Thymus (tissue), 11 donors: ENCODE data around the gene RPRD1B. TPM values are rescaled to one million over a fixed set of nuclear protein-coding genes. Genes with fewer than 3 reads are reported as not detected.

Experiments used
- DNase-seq, 9 donors: peaks; one replicate each; pipeline ENCODE4 v3.0.0-alpha.2; 2013; ENCODE audit warnings: low spot score in 9 of 9, low read depth in 6 of 9, missing footprints in 1 of 9
- H3K27ac ChIP-seq, 2 donors: one replicate each; pipeline ENCODE4 v1.5.1; 2013; ENCODE audit warnings: control low read depth in 1 of 2, low read depth in 1 of 2, low read length in 1 of 2, mild to moderate bottlenecking in 1 of 2, moderate library complexity in 1 of 2
- H3K27me3 ChIP-seq, 2 donors: one replicate each; pipeline ENCODE4 v1.5.1; 2013; ENCODE audit warnings: low read length in 1 of 2; ENCODE audit not compliant: control insufficient read depth in 2 of 2, insufficient read depth in 1 of 2
- H3K36me3 ChIP-seq, 2 donors: one replicate each; pipeline ENCODE4 v1.5.1; 2013; ENCODE audit warnings: low read length in 1 of 2, mild to moderate bottlenecking in 1 of 2, moderate library complexity in 1 of 2; ENCODE audit not compliant: control insufficient read depth in 2 of 2, insufficient read depth in 2 of 2
- H3K4me1 ChIP-seq, 2 donors: one replicate each; pipeline ENCODE4 v1.5.1; 2013; ENCODE audit warnings: low read length in 2 of 2; ENCODE audit not compliant: control insufficient read depth in 2 of 2, insufficient read depth in 2 of 2
- H3K4me3 ChIP-seq, 2 donors: one replicate each; pipeline ENCODE4 v1.5.1; 2013; ENCODE audit warnings: low read length in 2 of 2, control low read depth in 1 of 2, mild to moderate bottlenecking in 1 of 2
- H3K9me3 ChIP-seq, 2 donors: one replicate each; pipeline ENCODE4 v1.5.1; 2013; ENCODE audit warnings: low read length in 1 of 2, mild to moderate bottlenecking in 1 of 2; ENCODE audit not compliant: control insufficient read depth in 2 of 2, insufficient read depth in 1 of 2
- WGBS: extraction: QIAGEN DNeasy Blood & Tissue Kit; methylation state at CpG from one replicate; pipeline ENCODE4 v1.1.7; 2013; 5-methylcytosine and 5-hydroxymethylcytosine counted together
- polyA plus RNA-seq: library from polyadenylated mRNA; stranded (reverse); fragments of 200-250 nt; gene quantifications from one replicate; pipeline ENCODE4 v1.2.3, GENCODE V29; 2013
- total RNA-seq: library from RNA; stranded (reverse); fragments of 120-200 nt; gene quantifications from one replicate; pipeline ENCODE4 v1.2.4, GENCODE V29; 2013
- donor health status: healthy.

RPRD1B gene
- total and polyA plus RNA-seq, 2 donors: 14.5 to 17.6 TPM

GRCh38 chr20:37999526-38000263 lies 33.9 kb upstream of the RPRD1B start:
- DNase-seq: no peak
- Histone ChIP-seq H3K36me3 (peaks cover 68 to 76% of the 10 kb centered on the region in 2 donors), H3K9me3 (no peaks in the 10 kb centered on the region), H3K4me1 (no peaks in the 10 kb centered on the region), H3K4me3 (no peak overlapping the region), H3K27ac (no peak overlapping the region), H3K27me3 (no peaks in the 10 kb centered on the region)
- 96% methylated on average over 15 of the region's 15 CpGs for WGBS

GRCh38 chr20:38000293-38000692 lies 33.3 kb upstream of the RPRD1B start:
- H3K36me3 ChIP-seq: peaks cover 66 to 74% of the 10 kb centered on the region in 2 donors
- H3K4me1 ChIP-seq: no peaks in the 10 kb centered on the region
- no peaks in the 10 kb centered on the region for H3K27me3 ChIP-seq
- DNase-seq: no peak
- no peak overlapping the region for H3K27ac ChIP-seq
- no peaks in the 10 kb centered on the region for H3K9me3 ChIP-seq
- H3K4me3 ChIP-seq: no peak overlapping the region
- 98% methylated on average over 13 of the region's 13 CpGs for WGBS

- Histone ChIP-seq H3K27me3 (no peaks in the 10 kb centered on the region), H3K4me3 (no peak overlapping the region), H3K27ac (no peak overlapping the region), H3K4me1 (no peaks in the 10 kb centered on the region), H3K36me3 (peaks cover 59 to 64% of the 10 kb centered on the region in 2 donors), H3K9me3 (no peaks in the 10 kb centered on the region)
- no peak for DNase-seq
- WGBS: 98% methylated on average over 6 of the region's 6 CpGs
These were observed 32.2 kb upstream of the RPRD1B start for GRCh38 chr20:38001173-38001875.

- Histone ChIP-seq H3K4me1 (no peaks in the 10 kb centered on the region), H3K4me3 (no peak overlapping the region), H3K9me3 (no peaks in the 10 kb centered on the region), H3K27ac (no peak overlapping the region), H3K36me3 (peaks cover 54 to 61% of the 10 kb centered on the region in 2 donors), H3K27me3 (no peaks in the 10 kb centered on the region)
- no peak for DNase-seq
- WGBS: 97% methylated on average over 4 of the region's 4 CpGs
These were observed 31.6 kb upstream of the RPRD1B start for GRCh38 chr20:38001981-38002380.

GRCh38 chr20:38002422-38002821 lies 31.1 kb upstream of the RPRD1B start:
- WGBS: 98% methylated on average over 8 of the region's 8 CpGs
- DNase-seq: no peak
- Histone ChIP-seq H3K36me3 (peaks cover 53 to 60% of the 10 kb centered on the region in 2 donors), H3K27me3 (no peaks in the 10 kb centered on the region), H3K4me1 (no peaks in the 10 kb centered on the region), H3K27ac (no peak overlapping the region), H3K4me3 (no peak overlapping the region), H3K9me3 (no peaks in the 10 kb centered on the region)

- Histone ChIP-seq H3K9me3 (no peaks in the 10 kb centered on the region), H3K36me3 (peaks cover 44 to 57% of the 10 kb centered on the region in 2 donors), H3K27me3 (no peaks in the 10 kb centered on the region), H3K4me3 (no peak overlapping the region), H3K27ac (no peak overlapping the region), H3K4me1 (no peaks in the 10 kb centered on the region)
- WGBS: 95% methylated on average over 1 of the region's 1 CpG
- no peak for DNase-seq
These were observed 29.1 kb upstream of the RPRD1B start for GRCh38 chr20:38004416-38004815.

- Histone ChIP-seq H3K4me3 (no peak overlapping the region), H3K27me3 (no peaks in the 10 kb centered on the region), H3K36me3 (peaks cover 36 to 43% of the 10 kb centered on the region in 2 donors), H3K9me3 (no peaks in the 10 kb centered on the region), H3K27ac (no peak overlapping the region), H3K4me1 (no peaks in the 10 kb centered on the region)
- 94% methylated on average over 5 of the region's 5 CpGs for WGBS
- DNase-seq: no peak
These were observed 27.6 kb upstream of the RPRD1B start for GRCh38 chr20:38005903-38006302.

- H3K36me3 ChIP-seq: peaks cover 37 to 42% of the 10 kb centered on the region in 2 donors
- H3K4me1 ChIP-seq: no peaks in the 10 kb centered on the region
- H3K27me3 ChIP-seq: no peaks in the 10 kb centered on the region
- 93% methylated on average over 1 of the region's 1 CpG for WGBS
- no peak overlapping the region for H3K27ac ChIP-seq
- H3K4me3 ChIP-seq: no peak overlapping the region
- peak in 1 of 9 donors; percentile 21 for DNase-seq
- no peaks in the 10 kb centered on the region for H3K9me3 ChIP-seq
These were observed 26.0 kb upstream of the RPRD1B start for GRCh38 chr20:38007526-38007925.

- Histone ChIP-seq H3K4me1 (no peaks in the 10 kb centered on the region), H3K9me3 (no peaks in the 10 kb centered on the region), H3K27me3 (no peaks in the 10 kb centered on the region), H3K4me3 (no peak overlapping the region), H3K27ac (no peak overlapping the region), H3K36me3 (peaks cover 43 to 48% of the 10 kb centered on the region in 2 donors)
- no peak for DNase-seq
- WGBS: 98% methylated on average over 5 of the region's 5 CpGs
These were observed 25.2 kb upstream of the RPRD1B start for GRCh38 chr20:38008233-38008944.
